AG04450 (cell line): ENCODE results near the gene SHF. TPM values are rescaled to one million over a fixed set of nuclear protein-coding genes. Genes with fewer than 3 reads are reported as not detected.

Source experiments
- CTCF ChIA-PET: fragments of 300-600, 350-600 bp; formaldehyde crosslinking; extraction: SDS; loops from one replicate; lab custom pipeline; 2022; ENCODE audit warnings: antibody characterized with exemption, inconsistent platforms; lab: Charles Lee
- POLR2A ChIA-PET: fragments of 350-600 bp; formaldehyde crosslinking; extraction: SDS; loops from one replicate; lab custom pipeline; 2021; ENCODE audit warnings: antibody characterized with exemption, inconsistent platforms; lab: Yijun Ruan, JAX
- DNase-seq: peaks from one replicate; pipeline ENCODE4 v3.0.0-alpha.2; 2011; ENCODE audit warnings: low read depth, low spot score
- H3K27ac ChIP-seq: one replicate; pipeline ENCODE4 v1.5.1; 2012; ENCODE audit warnings: low read depth, low read length, control low read depth
- H3K27me3 ChIP-seq: one replicate; pipeline ENCODE4 v1.6.0; 2012; ENCODE audit warnings: low read length; ENCODE audit not compliant: control insufficient read depth, insufficient read depth
- H3K4me3 ChIP-seq: 2 replicates; pipeline ENCODE4 v1.5.1; 2011; ENCODE audit warnings: mild to moderate bottlenecking, low read depth, low read length, control low read depth
- H3K9me3 ChIP-seq: 2 replicates; pipeline ENCODE4 v1.5.1; 2012; ENCODE audit warnings: low read length; ENCODE audit not compliant: control insufficient read depth, insufficient read depth
- CTCF ChIP-seq: IDR thresholded peaks from 2 replicates; pipeline ENCODE4 v1.5.1; 2011; ENCODE audit warnings: low read depth, low read length, control low read depth, inconsistent platforms
- polyA plus RNA-seq: library from polyadenylated mRNA; depleted of rRNA; stranded (reverse); fragments of >200 nt; gene quantifications from 2 replicates; pipeline ENCODE4 v1.2.3, GENCODE V29; 2011

SHF gene
- polyA plus RNA-seq, 1 experiment: 4.1 TPM

- H3K27ac ChIP-seq: no peak overlapping the region
- no peak for TF ChIP-seq CTCF
- POLR2A ChIA-PET: no interaction called here
- peaks cover 8% of the 10 kb centered on the region for H3K27me3 ChIP-seq
- H3K9me3 ChIP-seq: no peaks in the 10 kb centered on the region
- H3K4me3 ChIP-seq: no peak overlapping the region
- DNase-seq: no peak
- CTCF ChIA-PET: interaction anchor here (1.1 kb wide), 1 partner anchor 19 kb away, joined by 3 read pairs; no protein-coding TSS in a partner anchor
Observed at GRCh38 chr15:45224621-45225217, 37.0 kb upstream of the SHF start.

- CTCF ChIA-PET: interaction anchor here (2.1 kb wide), 1 partner anchor 16 kb away, joined by 6 read pairs; no protein-coding TSS in a partner anchor
- no peak for DNase-seq
- H3K9me3 ChIP-seq: no peaks in the 10 kb centered on the region
- POLR2A ChIA-PET: no interaction called here
- H3K4me3 ChIP-seq: no peak overlapping the region
- TF ChIP-seq CTCF: no peak
- peaks cover 8% of the 10 kb centered on the region for H3K27me3 ChIP-seq
- H3K27ac ChIP-seq: no peak overlapping the region
Observed at GRCh38 chr15:45221967-45222366, 34.2 kb upstream of the SHF start.

GRCh38 chr15:45221053-45221599, 33.4 kb upstream of the SHF start:
- Histone ChIP-seq H3K27me3 (peaks cover 8% of the 10 kb centered on the region), H3K9me3 (no peaks in the 10 kb centered on the region), H3K27ac (no peak overlapping the region), H3K4me3 (no peak overlapping the region)
- ChIA-PET CTCF (interaction anchor here (2.1 kb wide), 1 partner anchor 16 kb away, joined by 6 read pairs; no protein-coding TSS in a partner anchor), POLR2A (no interaction called here)
- no peak for DNase-seq
- no peak for TF ChIP-seq CTCF

GRCh38 chr15:45212493-45212892, 24.7 kb upstream of the SHF start:
- ChIA-PET POLR2A (no interaction called here), CTCF (interaction anchor here (0.5 kb wide), 1 partner anchor 31 kb away, joined by 3 read pairs; no protein-coding TSS in a partner anchor)
- Histone ChIP-seq H3K27ac (no peak overlapping the region), H3K27me3 (peaks cover 3% of the 10 kb centered on the region), H3K4me3 (no peak overlapping the region), H3K9me3 (peaks cover 3% of the 10 kb centered on the region; the same call in 1 of the 2 replicates)
- no peak for DNase-seq
- TF ChIP-seq CTCF: no peak

- ChIA-PET POLR2A (interaction anchor here (2.1 kb wide), 1 partner anchor 197 kb away, joined by 6 read pairs; a partner anchor contains a TSS), CTCF (interaction anchor here (0.6 to 7.9 kb wide), 34 partner anchors 13 to 1200 kb away, joined by 3 to 70 read pairs (median 4); a partner anchor contains a TSS)
- Histone ChIP-seq H3K9me3 (no peaks in the 10 kb centered on the region), H3K27ac (no peak overlapping the region), H3K27me3 (peaks cover 3% of the 10 kb centered on the region), H3K4me3 (no peak overlapping the region)
- DNase-seq: peak; percentile 21
- peak; percentile 88 for TF ChIP-seq CTCF
Observed at GRCh38 chr15:45205192-45205591, 17.4 kb upstream of the SHF start.
